Parathyroid adenoma (tissue), 2 donors: ENCODE measurements around the gene CD274.

Experiments
- H2AFZ ChIP-seq: fragments of 300-600 bp; sonication (generic); one replicate; pipeline ENCODE4 v1.7.0; 2017; ENCODE audit warnings: antibody characterized with exemption, mild to moderate bottlenecking
- H3K27ac ChIP-seq: fragments of 300-600 bp; sonication (generic); one replicate; pipeline ENCODE4 v1.7.0; 2017
- H3K27me3 ChIP-seq: fragments of 300-600 bp; sonication (generic); one replicate; pipeline ENCODE4 v1.7.0; 2017; ENCODE audit warnings: low read length; ENCODE audit not compliant: control insufficient read depth, insufficient read depth
- H3K36me3 ChIP-seq: fragments of 300-600 bp; sonication (generic); one replicate; pipeline ENCODE4 v1.7.0; 2017; ENCODE audit warnings: low read length; ENCODE audit not compliant: control insufficient read depth, insufficient read depth
- H3K4me1 ChIP-seq: fragments of 300-600 bp; sonication (generic); one replicate; pipeline ENCODE4 v1.7.0; 2017; ENCODE audit warnings: control low read depth
- H3K4me2 ChIP-seq: fragments of 300-600 bp; sonication (generic); one replicate; pipeline ENCODE4 v1.7.0; 2017; ENCODE audit warnings: low read length
- H3K4me3 ChIP-seq: fragments of 300-600 bp; sonication (generic); one replicate; pipeline ENCODE4 v1.7.0; 2017; ENCODE audit warnings: low read depth, low read length
- H3K79me2 ChIP-seq: fragments of 300-600 bp; sonication (generic); one replicate; pipeline ENCODE4 v1.7.0; 2017; ENCODE audit warnings: control low read depth
- H3K9ac ChIP-seq: fragments of 300-600 bp; sonication (generic); one replicate; pipeline ENCODE4 v1.7.0; 2017; ENCODE audit warnings: mild to moderate bottlenecking
- H3K9me3 ChIP-seq: fragments of 300-600 bp; sonication (generic); one replicate; pipeline ENCODE4 v1.7.0; 2017; ENCODE audit warnings: low read length; ENCODE audit not compliant: control insufficient read depth
- TF ChIP-seq, protein P1 (sequence below): fragments of 300-600 bp; sonication (generic); IDR thresholded peaks from one replicate; pipeline ENCODE4 v1.7.0; 2017; ENCODE audit warnings: antibody characterized with exemption, mild to moderate bottlenecking
- donor health status: primary hyperparathyroidism.

Gene CD274

GRCh38 chr9:5445886-5446285 is 4.5 kb upstream of the CD274 start:
- H3K79me2 ChIP-seq = no peaks in the 10 kb centered on the region
- no peak overlapping the region for H3K9ac ChIP-seq
- no peaks in the 10 kb centered on the region for H3K36me3 ChIP-seq
- H3K27me3 ChIP-seq = no peaks in the 10 kb centered on the region
- peaks cover 4% of the 10 kb centered on the region for H3K4me1 ChIP-seq
- TF ChIP-seq, protein P1, sequence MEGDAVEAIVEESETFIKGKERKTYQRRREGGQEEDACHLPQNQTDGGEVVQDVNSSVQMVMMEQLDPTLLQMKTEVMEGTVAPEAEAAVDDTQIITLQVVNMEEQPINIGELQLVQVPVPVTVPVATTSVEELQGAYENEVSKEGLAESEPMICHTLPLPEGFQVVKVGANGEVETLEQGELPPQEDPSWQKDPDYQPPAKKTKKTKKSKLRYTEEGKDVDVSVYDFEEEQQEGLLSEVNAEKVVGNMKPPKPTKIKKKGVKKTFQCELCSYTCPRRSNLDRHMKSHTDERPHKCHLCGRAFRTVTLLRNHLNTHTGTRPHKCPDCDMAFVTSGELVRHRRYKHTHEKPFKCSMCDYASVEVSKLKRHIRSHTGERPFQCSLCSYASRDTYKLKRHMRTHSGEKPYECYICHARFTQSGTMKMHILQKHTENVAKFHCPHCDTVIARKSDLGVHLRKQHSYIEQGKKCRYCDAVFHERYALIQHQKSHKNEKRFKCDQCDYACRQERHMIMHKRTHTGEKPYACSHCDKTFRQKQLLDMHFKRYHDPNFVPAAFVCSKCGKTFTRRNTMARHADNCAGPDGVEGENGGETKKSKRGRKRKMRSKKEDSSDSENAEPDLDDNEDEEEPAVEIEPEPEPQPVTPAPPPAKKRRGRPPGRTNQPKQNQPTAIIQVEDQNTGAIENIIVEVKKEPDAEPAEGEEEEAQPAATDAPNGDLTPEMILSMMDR = no peak
- H3K4me3 ChIP-seq = no peak overlapping the region
- no peak overlapping the region for H3K4me2 ChIP-seq
- no peak overlapping the region for H2AFZ ChIP-seq
- H3K27ac ChIP-seq = no peak overlapping the region
- H3K9me3 ChIP-seq = no peaks in the 10 kb centered on the region

DNA sequence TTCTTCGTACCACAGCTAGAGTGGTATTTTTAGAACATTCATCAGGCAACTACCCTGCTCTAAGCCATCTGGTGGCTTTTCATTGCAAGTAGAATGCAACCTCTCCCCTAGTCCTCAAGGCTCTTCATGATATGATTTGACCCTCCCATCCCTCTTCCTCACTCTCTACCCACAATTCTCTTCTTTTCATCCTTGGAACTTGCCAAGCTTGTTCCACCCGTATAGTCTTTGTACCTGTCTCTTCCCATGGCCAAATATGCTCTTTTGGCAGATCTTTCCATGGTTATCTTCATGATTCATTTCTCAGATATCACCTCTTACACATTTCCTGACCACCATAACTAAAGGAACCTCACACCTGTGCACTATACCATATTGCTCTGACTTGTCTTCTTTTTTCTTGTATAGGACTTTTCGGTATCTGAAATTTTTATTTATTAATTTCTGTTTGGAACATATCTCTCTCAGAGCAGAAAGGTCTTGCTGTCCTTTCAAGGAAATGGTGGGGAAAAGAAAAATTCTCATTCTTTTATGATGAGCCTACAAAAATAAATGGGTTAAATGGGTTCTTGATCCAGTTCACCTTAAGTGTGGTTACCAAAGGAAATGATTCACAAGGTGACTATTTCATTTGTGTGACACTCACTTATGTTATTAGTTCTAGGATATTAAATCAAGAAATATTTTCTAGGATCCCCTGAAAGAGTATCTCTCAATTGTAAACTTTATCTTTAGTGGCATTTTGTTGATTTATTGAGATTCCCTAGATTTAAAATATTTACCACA is 3.7 kb upstream of the CD274 start:
- H3K4me3 ChIP-seq = no peak overlapping the region

DNA sequence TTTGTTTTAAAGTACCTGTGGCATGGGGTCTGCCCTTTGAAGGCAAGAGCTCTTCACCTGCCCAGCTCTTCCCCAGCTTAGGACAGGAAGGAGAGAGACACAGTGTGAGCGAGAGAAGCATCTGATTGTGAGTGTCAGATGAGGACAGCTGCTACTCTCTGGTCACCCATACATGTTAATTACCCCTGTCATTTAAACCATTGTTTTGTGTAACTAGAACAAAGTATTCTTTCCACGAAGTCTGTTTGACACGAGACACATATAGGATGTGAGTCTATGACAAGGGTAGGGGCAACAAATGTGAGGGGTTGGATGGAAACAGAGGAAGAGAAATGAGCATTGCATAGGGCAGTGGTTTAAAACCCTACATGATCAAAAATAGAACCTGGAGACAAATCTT is 3.0 kb upstream of the CD274 start:
- no peaks in the 10 kb centered on the region for H3K79me2 ChIP-seq
- H3K4me3 ChIP-seq = no peak overlapping the region
- no peaks in the 10 kb centered on the region for H3K27me3 ChIP-seq
- peak overlapping the region; percentile 54 for H2AFZ ChIP-seq
- TF ChIP-seq, protein P1 = no peak
- peaks cover 4% of the 10 kb centered on the region for H3K4me1 ChIP-seq
- H3K9me3 ChIP-seq = no peaks in the 10 kb centered on the region
- no peak overlapping the region for H3K27ac ChIP-seq
- no peak overlapping the region for H3K9ac ChIP-seq
- H3K4me2 ChIP-seq = no peak overlapping the region
- no peaks in the 10 kb centered on the region for H3K36me3 ChIP-seq

More for the DNA sequence above, 3.7 kb upstream of the CD274 start:
- H3K4me1 ChIP-seq = peaks cover 4% of the 10 kb centered on the region
- H2AFZ ChIP-seq = peak overlapping the region; percentile 60
- H3K79me2 ChIP-seq = no peaks in the 10 kb centered on the region
- no peak overlapping the region for H3K27ac ChIP-seq
- TF ChIP-seq, protein P1 = no peak
- H3K9ac ChIP-seq = no peak overlapping the region
- H3K27me3 ChIP-seq = no peaks in the 10 kb centered on the region
- H3K4me2 ChIP-seq = no peak overlapping the region
- no peaks in the 10 kb centered on the region for H3K9me3 ChIP-seq
- no peaks in the 10 kb centered on the region for H3K36me3 ChIP-seq

GRCh38 chr9:5448016-5448415 is 2.3 kb upstream of the CD274 start:
- Histone ChIP-seq H3K4me1 (peaks cover 4% of the 10 kb centered on the region), H3K27ac (no peak overlapping the region), H3K79me2 (no peaks in the 10 kb centered on the region), H3K9me3 (no peaks in the 10 kb centered on the region), H3K36me3 (no peaks in the 10 kb centered on the region), H3K4me3 (no peak overlapping the region), H3K27me3 (no peaks in the 10 kb centered on the region), H3K9ac (no peak overlapping the region), H3K4me2 (no peak overlapping the region), H2AFZ (peak overlapping the region; percentile 54)
- TF ChIP-seq, protein P1 = no peak
